GM12892 (cell line): ENCODE data around the gene BCLAF1.

Source experiments
- POLR2A ChIP-seq: IDR thresholded peaks from 2 replicates; pipeline ENCODE4 v1.6.1; 2011; ENCODE audit warnings: low read depth, low read length, control low read depth
- POLR2AphosphoS5 ChIP-seq: IDR thresholded peaks from 2 replicates; pipeline ENCODE4 v1.6.1; 2011; ENCODE audit warnings: low read depth, low read length, control low read depth
- TAF1 ChIP-seq: IDR thresholded peaks from 2 replicates; pipeline ENCODE4 v1.6.1; 2011; ENCODE audit warnings: low read depth, mild to moderate bottlenecking, control low read depth, low read length, borderline replicate concordance

DNA sequence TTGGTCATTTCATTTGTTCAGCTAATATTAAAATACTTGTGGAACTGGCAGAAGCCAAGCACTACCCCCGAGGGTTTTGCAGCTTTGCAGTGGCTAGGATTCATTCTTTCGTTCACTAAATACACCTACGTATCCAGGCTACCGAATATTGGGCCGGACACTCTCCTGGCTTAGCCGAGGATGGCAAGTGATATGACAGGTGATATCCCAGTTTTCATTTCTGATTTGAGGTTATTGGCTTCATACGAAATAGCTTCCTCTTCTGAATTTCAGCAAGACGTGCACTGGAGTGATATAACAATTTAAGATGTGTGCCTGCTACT, 39.0 kb downstream of the BCLAF1 start:
- TF ChIP-seq TAF1 (no peak), POLR2AphosphoS5 (no peak), POLR2A (no peak)
